Fibroblast of lung (primary cell): ENCODE data around the gene ZNF366. TPM values are rescaled to one million over a fixed set of nuclear protein-coding genes. Genes with fewer than 3 reads are reported as not detected.

ENCODE experiments used
- DNase-seq, 2 donors: peaks; one replicate each; pipeline versions ENCODE4 v3.0.0 to v3.0.0-alpha.2; 2010; ENCODE audit warnings: low read depth in 2 of 2
- H2AFZ ChIP-seq: 2 replicates; pipeline ENCODE4 v1.5.1; 2012; ENCODE audit warnings: low read length, control low read depth, inconsistent platforms
- H3K27ac ChIP-seq: 2 replicates; pipeline ENCODE4 v1.5.1; 2011; ENCODE audit warnings: low read length, control low read depth; ENCODE audit not compliant: insufficient read depth
- H3K27me3 ChIP-seq: 2 replicates; pipeline ENCODE4 v1.5.1; 2011; ENCODE audit warnings: mild to moderate bottlenecking, low read length; ENCODE audit not compliant: control insufficient read depth, insufficient read depth
- H3K36me3 ChIP-seq: 2 replicates; pipeline ENCODE4 v1.5.1; 2011; ENCODE audit warnings: low read length; ENCODE audit not compliant: control insufficient read depth, insufficient read depth
- H3K4me1 ChIP-seq: 2 replicates; pipeline ENCODE4 v1.5.1; 2011; ENCODE audit warnings: low read length; ENCODE audit not compliant: control insufficient read depth, insufficient read depth; ENCODE audit errors: extremely low read depth
- H3K4me2 ChIP-seq: 2 replicates; pipeline ENCODE4 v1.5.1; 2011; ENCODE audit warnings: low read length, control low read depth; ENCODE audit not compliant: insufficient read depth; ENCODE audit errors: extremely low read depth
- H3K4me3 ChIP-seq, 4 experiments: fragments of 200-600 bp in 1 of 4; sonication (generic) in 1 of 4; replicated peaks in 1 of 4; 2 replicates each; pipeline ENCODE4 v1.5.1; 2011 to 2016; ENCODE audit warnings: low read length in 4 of 4, low read depth in 3 of 4, mild to moderate bottlenecking in 3 of 4, control low read depth in 2 of 4, inconsistent platforms in 1 of 4, mixed read lengths in 1 of 4; ENCODE audit not compliant: insufficient read depth in 1 of 4; ENCODE audit errors: control extremely low read depth in 1 of 4
- H3K79me2 ChIP-seq: 2 replicates; pipeline ENCODE4 v1.5.1; 2012; ENCODE audit warnings: mild to moderate bottlenecking, low read length, inconsistent platforms; ENCODE audit not compliant: control insufficient read depth, insufficient read depth
- H3K9ac ChIP-seq: 2 replicates; pipeline ENCODE4 v1.5.1; 2011; ENCODE audit warnings: mild to moderate bottlenecking, low read length, control low read depth; ENCODE audit not compliant: insufficient read depth
- H3K9me3 ChIP-seq: 2 replicates; pipeline ENCODE4 v1.5.1; 2012; ENCODE audit warnings: low read depth, low read length; ENCODE audit not compliant: control insufficient read depth, insufficient read depth
- H4K20me1 ChIP-seq: 2 replicates; pipeline ENCODE4 v1.5.1; 2011; ENCODE audit warnings: low read length; ENCODE audit not compliant: control insufficient read depth, insufficient read depth; ENCODE audit errors: extremely low read depth
- EZH2 ChIP-seq: IDR thresholded peaks from 2 replicates; pipeline ENCODE4 v1.5.1; 2012; ENCODE audit warnings: low read length, control low read depth, mild to moderate bottlenecking; ENCODE audit errors: missing control alignments
- polyA plus RNA-seq, 2 donors: library from polyadenylated mRNA; depleted of rRNA in 1 of 2; stranded (reverse) in 1 of 2; unstranded in 1 of 2; fragments of >200 nt; gene quantifications; 2 replicates each; pipeline ENCODE4 v1.2.1, GENCODE V29; 2011 to 2012; ENCODE audit warnings: missing spikeins in 1 of 2
- total RNA-seq: library from RNA; depleted of rRNA; stranded (reverse); fragments of >200 nt; gene quantifications from 2 replicates; pipeline ENCODE4 v1.2.1, GENCODE V29; 2014
- TF ChIP-seq, protein P1 (sequence below), 2 donors: IDR thresholded peaks in 1 of 2; conservative IDR thresholded peaks in 1 of 2; 1 replicate in 1 of 2; 2 replicates in 1 of 2; pipeline ENCODE4 v1.5.1; 2011 to 2012; ENCODE audit warnings: low read length in 2 of 2, control low read depth in 1 of 2, inconsistent platforms in 1 of 2, low read depth in 1 of 2, mild to moderate bottlenecking in 1 of 2

Gene ZNF366
- total and polyA plus RNA-seq, 2 donors (not counting 1 experiment from before 2014, with no cell fraction given), result not detected

DNA sequence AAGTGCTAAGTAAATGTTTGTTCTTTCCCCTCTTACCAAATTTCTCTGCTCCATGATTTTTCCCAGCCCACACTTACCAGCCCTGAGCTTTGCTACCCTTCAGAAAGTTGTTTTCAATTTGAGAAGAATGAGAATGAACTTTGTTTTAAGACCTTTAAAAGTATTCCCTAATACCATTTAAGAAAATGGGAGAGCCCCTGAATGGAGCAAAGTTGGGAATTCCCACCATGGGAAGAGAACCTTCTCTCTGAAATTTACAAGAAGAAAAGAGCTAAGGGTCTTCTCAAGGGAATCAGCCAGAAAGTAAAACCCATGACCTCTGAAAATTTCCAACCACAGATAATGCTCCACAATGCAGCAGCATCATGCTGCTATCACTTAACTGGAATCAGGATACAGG lies 17.7 kb downstream of the ZNF366 start:
- Histone ChIP-seq H3K4me1 (no peaks in the 10 kb centered on the region), H3K36me3 (no peaks in the 10 kb centered on the region), H3K4me2 (no peak overlapping the region), H3K79me2 (no peaks in the 10 kb centered on the region), H2AFZ (no peak overlapping the region), H3K9ac (no peak overlapping the region), H3K9me3 (no peaks in the 10 kb centered on the region), H3K27me3 (no peaks in the 10 kb centered on the region), H3K27ac (no peak overlapping the region), H3K4me3 (no peak overlapping the region), H4K20me1 (no peaks in the 10 kb centered on the region)
- TF ChIP-seq, protein P1, sequence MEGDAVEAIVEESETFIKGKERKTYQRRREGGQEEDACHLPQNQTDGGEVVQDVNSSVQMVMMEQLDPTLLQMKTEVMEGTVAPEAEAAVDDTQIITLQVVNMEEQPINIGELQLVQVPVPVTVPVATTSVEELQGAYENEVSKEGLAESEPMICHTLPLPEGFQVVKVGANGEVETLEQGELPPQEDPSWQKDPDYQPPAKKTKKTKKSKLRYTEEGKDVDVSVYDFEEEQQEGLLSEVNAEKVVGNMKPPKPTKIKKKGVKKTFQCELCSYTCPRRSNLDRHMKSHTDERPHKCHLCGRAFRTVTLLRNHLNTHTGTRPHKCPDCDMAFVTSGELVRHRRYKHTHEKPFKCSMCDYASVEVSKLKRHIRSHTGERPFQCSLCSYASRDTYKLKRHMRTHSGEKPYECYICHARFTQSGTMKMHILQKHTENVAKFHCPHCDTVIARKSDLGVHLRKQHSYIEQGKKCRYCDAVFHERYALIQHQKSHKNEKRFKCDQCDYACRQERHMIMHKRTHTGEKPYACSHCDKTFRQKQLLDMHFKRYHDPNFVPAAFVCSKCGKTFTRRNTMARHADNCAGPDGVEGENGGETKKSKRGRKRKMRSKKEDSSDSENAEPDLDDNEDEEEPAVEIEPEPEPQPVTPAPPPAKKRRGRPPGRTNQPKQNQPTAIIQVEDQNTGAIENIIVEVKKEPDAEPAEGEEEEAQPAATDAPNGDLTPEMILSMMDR (conservative IDR thresholded peaks at IDR 0.05 in 1 of 2, IDR thresholded peaks at IDR 0.05 in 1 of 2; ENCODE audit: low read depth in 1 of 2, low read length in 2 of 2), result no peak
- TF ChIP-seq EZH2, result no peak
- no peak for DNase-seq

DNA sequence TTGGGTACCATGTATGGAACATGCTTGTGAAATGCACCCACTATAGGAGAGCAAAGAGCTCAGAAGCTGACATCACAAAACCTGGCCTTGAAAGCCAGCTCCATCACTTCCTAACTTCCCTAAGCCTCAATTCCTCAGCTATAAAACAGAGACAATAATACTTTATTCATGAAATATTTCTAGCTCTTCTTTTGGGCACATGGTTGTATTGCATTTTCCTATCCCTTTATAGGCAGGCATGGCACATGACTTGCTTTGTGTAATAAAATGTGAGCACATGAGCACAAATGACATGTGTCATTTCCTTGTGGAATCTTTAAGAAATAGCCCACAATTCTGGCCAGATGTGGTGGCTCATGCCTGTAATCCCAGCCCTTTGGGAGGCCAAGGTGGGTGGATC lies 18.5 kb downstream of the ZNF366 start:
- H3K79me2 ChIP-seq, result no peaks in the 10 kb centered on the region

DNA sequence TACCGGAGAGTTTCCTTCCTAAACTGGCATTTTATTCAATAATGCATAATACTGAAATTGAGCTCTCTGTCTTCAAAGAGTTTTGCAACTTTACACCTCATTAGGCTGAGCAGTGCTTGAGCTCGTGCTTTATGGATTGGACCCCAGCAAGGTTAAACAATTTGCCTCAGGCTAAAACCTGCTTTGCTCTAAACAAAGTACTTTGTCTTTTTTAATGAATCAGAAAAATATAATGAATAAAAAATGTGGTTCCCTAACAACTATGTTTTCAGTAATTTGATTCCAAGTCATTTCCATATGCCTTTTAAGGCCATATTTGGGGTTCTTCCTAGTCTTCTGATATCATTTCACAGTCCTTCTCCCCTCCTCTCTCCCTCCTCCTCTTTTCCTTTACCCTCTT lies 20.0 kb downstream of the ZNF366 start:
- no peak overlapping the region for H3K27ac ChIP-seq
- no peaks in the 10 kb centered on the region for H3K4me1 ChIP-seq
- no peaks in the 10 kb centered on the region for H3K36me3 ChIP-seq
- H3K9me3 ChIP-seq, result no peaks in the 10 kb centered on the region
- H2AFZ ChIP-seq, result no peak overlapping the region
- H3K79me2 ChIP-seq, result no peaks in the 10 kb centered on the region
- no peak overlapping the region for H3K4me3 ChIP-seq
- H3K4me2 ChIP-seq, result no peak overlapping the region
- no peaks in the 10 kb centered on the region for H3K27me3 ChIP-seq
- no peak for DNase-seq
- TF ChIP-seq, protein P1 (conservative IDR thresholded peaks at IDR 0.05 in 1 of 2, IDR thresholded peaks at IDR 0.05 in 1 of 2; ENCODE audit: low read depth in 1 of 2, low read length in 2 of 2), result no peak
- no peak for TF ChIP-seq EZH2
- no peaks in the 10 kb centered on the region for H4K20me1 ChIP-seq
- H3K9ac ChIP-seq, result no peak overlapping the region

More for the DNA sequence above, 18.5 kb downstream of the ZNF366 start:
- Histone ChIP-seq H3K9ac (no peak overlapping the region), H4K20me1 (no peaks in the 10 kb centered on the region), H3K4me2 (no peak overlapping the region), H3K36me3 (no peaks in the 10 kb centered on the region), H3K27me3 (no peaks in the 10 kb centered on the region), H3K9me3 (no peaks in the 10 kb centered on the region), H2AFZ (no peak overlapping the region), H3K4me3 (no peak overlapping the region), H3K27ac (no peak overlapping the region), H3K4me1 (no peaks in the 10 kb centered on the region)
- DNase-seq, result no peak
- TF ChIP-seq EZH2, result no peak
- TF ChIP-seq, protein P1 (conservative IDR thresholded peaks at IDR 0.05 in 1 of 2, IDR thresholded peaks at IDR 0.05 in 1 of 2; ENCODE audit: low read depth in 1 of 2, low read length in 2 of 2), result no peak
